BE2C (cell line): ENCODE results near the gene CYP19A1.
"Not testable (repeated sequence)": the region's sequence is repeated elsewhere in the genome, so short reads cannot be mapped to it uniquely, and the experiment has no call there.

Experiments used
- DNase-seq: peaks from one replicate; pipeline ENCODE4 v3.0.0-alpha.2; 2020
- H3K27me3 ChIP-seq: fragments of 250-450 bp; sonication (Bioruptor Pico); 2 replicates; pipeline ENCODE4 v1.5.1; 2020; ENCODE audit warnings: mild to moderate bottlenecking
- H3K36me3 ChIP-seq: fragments of 250-450 bp; sonication (Bioruptor Pico); 2 replicates; pipeline ENCODE4 v1.5.1; 2020; ENCODE audit warnings: mild to moderate bottlenecking
- H3K4me1 ChIP-seq: fragments of 250-450 bp; sonication (Bioruptor Pico); 2 replicates; pipeline ENCODE4 v1.5.1; 2020
- H3K4me3 ChIP-seq: 2 replicates; pipeline ENCODE4 v1.5.1; 2011; ENCODE audit warnings: low read depth, low read length
- H3K9me3 ChIP-seq: fragments of 250-450 bp; sonication (Bioruptor Pico); 2 replicates; pipeline ENCODE4 v1.5.1; 2020
- TF ChIP-seq, protein P1 (sequence below): IDR thresholded peaks from 2 replicates; pipeline ENCODE4 v1.5.1; 2012; ENCODE audit warnings: mild to moderate bottlenecking, low read depth, low read length

Gene CYP19A1

DNA sequence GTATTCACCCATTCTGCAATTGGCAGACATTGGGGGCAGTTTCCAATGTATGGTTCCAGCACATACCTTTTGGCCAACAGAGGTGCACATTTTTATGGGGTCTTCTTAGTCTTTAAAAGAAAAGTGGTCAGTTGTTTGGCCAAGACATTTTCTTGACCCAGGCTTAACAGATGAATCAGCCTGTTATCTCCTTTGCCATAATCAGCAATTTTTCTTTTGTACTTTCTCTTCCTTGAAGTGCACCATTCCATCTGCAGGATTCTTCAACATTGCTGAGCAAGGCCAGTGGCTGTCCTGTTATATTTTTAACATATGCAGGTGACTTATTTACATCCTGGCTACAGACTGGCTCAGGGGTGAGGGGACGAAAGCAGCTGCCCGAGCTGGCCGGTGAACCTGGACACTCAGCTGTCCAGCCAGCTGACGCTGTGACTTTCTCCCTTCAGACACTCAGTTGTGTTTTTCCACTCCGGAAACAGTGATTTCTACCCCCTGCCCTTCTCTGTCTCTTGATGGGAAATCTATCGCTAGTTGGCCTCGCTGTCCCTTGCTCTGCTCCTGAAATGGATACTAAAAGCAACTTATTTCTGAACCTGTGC is 147.2 kb downstream of the CYP19A1 start:
- peaks cover 22% of the 10 kb centered on the region for H3K27me3 ChIP-seq
- no peak overlapping the region for H3K4me3 ChIP-seq
- no peaks in the 10 kb centered on the region for H3K36me3 ChIP-seq
- DNase-seq: no peak
- no peaks in the 10 kb centered on the region for H3K4me1 ChIP-seq
- H3K9me3 ChIP-seq: no peaks in the 10 kb centered on the region; the same call in 1 of the 2 replicates
- TF ChIP-seq, protein P1, sequence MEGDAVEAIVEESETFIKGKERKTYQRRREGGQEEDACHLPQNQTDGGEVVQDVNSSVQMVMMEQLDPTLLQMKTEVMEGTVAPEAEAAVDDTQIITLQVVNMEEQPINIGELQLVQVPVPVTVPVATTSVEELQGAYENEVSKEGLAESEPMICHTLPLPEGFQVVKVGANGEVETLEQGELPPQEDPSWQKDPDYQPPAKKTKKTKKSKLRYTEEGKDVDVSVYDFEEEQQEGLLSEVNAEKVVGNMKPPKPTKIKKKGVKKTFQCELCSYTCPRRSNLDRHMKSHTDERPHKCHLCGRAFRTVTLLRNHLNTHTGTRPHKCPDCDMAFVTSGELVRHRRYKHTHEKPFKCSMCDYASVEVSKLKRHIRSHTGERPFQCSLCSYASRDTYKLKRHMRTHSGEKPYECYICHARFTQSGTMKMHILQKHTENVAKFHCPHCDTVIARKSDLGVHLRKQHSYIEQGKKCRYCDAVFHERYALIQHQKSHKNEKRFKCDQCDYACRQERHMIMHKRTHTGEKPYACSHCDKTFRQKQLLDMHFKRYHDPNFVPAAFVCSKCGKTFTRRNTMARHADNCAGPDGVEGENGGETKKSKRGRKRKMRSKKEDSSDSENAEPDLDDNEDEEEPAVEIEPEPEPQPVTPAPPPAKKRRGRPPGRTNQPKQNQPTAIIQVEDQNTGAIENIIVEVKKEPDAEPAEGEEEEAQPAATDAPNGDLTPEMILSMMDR: no peak

DNA sequence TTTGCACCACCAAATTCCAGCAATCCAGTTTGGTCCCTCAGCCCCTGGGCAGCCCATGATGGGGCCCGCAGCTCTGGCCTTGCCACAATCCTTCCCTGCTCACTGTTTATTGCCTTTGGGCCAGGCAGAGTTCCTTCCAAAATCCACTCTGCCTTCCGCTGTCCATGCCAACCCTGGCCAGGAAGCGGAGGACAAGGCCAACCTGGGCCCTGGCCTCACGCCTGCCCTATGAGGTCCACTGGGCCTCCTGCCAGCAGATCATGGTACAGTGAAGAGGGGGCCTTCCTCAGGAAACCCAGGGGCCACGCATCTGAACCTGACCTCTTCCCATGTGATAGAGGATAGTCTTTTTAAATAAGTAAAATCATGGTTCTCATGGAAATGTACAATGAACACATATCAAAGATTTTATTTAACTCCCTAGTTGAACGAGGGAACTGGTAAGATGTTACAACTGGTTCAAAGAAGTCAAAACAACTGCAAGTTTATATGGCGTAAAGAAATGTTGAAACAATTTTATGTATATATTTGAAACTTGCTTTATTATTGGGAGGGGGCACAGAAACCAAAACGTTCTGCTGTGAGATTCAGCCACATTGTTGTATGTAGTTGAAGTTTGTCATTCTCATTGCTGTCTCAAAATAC is 147.8 kb downstream of the CYP19A1 start:
- H3K27me3 ChIP-seq: peaks cover 22% of the 10 kb centered on the region
- no peak for DNase-seq
- no peak overlapping the region for H3K4me3 ChIP-seq
- TF ChIP-seq, protein P1: no peak
- no peaks in the 10 kb centered on the region for H3K4me1 ChIP-seq
- no peaks in the 10 kb centered on the region; the same call in 1 of the 2 replicates for H3K9me3 ChIP-seq
- no peaks in the 10 kb centered on the region for H3K36me3 ChIP-seq

DNA sequence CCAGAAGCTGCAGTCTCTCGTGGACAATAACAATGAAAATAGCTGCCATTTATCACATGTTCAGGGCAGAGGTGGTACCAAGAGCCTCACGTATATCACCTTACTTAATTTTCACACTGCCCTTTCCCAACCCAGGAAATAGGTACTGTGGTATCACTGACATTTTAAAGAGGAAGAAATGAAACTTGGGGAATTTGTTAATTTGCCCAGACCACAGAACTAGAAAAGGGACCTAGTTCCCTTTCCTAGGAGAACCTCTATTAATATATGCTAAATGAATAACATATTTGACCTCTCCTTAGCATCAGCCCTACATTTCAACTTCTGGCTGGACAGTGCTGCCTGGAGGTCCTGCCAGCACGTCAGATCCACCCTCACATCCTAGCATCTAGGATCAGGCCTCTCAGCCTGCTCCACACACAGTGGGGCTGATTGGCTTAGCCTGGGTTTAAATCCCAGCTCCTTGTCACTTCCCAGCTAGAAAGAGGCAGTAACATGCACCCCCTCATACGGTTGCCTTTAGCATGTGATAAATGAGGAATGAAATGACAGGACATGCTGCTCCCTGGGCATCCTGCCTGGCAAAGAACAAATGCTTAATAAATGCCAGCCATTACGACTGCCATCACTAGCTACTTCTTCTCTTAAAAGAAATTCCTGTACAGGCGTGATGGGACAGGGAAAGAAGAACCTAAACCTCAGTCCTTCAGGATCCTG is 148.6 kb downstream of the CYP19A1 start:
- Histone ChIP-seq H3K9me3 (no peaks in the 10 kb centered on the region; the same call in 1 of the 2 replicates), H3K36me3 (no peaks in the 10 kb centered on the region), H3K4me1 (no peaks in the 10 kb centered on the region), H3K27me3 (peaks cover 19% of the 10 kb centered on the region), H3K4me3 (no peak overlapping the region)
- no peak for DNase-seq
- TF ChIP-seq, protein P1: no peak

DNA sequence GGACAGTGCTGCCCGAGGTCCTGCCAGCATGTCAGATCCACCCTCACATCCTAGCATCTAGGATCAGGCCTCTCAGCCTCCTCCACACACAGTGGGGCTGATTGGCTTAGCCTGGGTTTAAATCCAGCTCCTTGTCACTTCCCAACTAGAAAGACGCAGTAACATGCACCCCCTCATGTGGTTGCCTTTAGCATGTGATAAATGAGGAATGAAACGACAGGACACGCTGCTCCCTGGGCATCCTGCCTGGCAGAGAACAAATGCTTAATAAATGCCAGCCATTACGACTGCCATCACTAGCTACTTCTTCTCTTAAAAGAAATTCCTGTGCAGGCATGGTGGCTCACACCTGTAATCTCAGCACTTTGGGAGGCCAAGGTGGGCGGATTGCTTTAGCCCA is 149.6 kb downstream of the CYP19A1 start:
- H3K27me3 ChIP-seq, H3K4me3 ChIP-seq, DNase-seq, H3K36me3 ChIP-seq, H3K4me1 ChIP-seq, H3K9me3 ChIP-seq: not testable (repeated sequence)

DNA sequence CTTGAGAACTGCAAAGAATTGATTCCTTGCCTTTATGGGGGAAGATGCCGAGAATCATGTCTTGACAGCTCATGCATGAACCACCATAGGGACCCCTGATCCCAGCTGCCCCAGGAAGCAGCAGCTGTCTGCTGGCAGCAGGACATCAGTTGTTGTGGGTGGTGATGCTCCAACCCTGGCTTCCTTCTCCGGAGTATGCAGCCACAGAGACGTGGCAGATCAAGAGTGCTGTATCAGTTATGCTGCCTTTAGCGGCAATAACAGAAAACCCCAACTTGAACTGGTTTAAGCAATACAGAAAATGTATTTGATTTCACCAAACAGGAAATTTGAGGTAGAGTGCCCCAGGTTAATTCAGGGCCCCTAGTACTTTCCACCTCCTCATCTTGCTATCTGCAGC is 151.5 kb downstream of the CYP19A1 start:
- Histone ChIP-seq H3K36me3 (no peaks in the 10 kb centered on the region), H3K4me3 (no peak overlapping the region), H3K27me3 (no peaks in the 10 kb centered on the region), H3K9me3 (no peaks in the 10 kb centered on the region; the same call in 1 of the 2 replicates), H3K4me1 (no peaks in the 10 kb centered on the region)
- DNase-seq: no peak
- TF ChIP-seq, protein P1: no peak

DNA sequence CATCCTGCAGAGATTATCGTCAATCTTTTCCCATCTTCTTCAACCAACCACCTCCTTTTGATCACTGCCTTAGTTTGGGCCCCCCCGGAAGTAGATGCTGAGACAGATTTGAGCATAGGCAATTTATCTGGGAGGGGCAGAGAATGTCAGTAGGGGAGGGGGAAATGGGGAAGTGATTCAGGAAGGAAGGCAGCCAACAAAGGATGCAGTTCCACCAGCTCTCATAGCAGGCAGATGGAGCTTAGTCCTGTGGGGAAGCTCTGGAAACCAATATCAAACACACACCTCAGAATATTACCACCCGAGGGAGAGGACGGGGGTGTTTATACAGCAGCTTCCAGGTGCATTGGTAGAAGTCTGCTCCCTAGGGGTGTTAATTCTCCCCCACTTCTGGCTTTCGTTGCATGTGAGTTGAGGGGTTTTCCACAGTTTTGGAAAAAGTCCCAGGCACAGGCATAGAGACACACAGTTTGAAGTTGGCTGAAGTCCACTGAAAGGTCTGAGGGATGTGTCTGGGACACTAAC is 152.2 kb downstream of the CYP19A1 start:
- DNase-seq: no peak
- Histone ChIP-seq H3K4me1 (no peaks in the 10 kb centered on the region), H3K4me3 (no peak overlapping the region), H3K9me3 (no peaks in the 10 kb centered on the region; the same call in 1 of the 2 replicates), H3K27me3 (no peaks in the 10 kb centered on the region), H3K36me3 (no peaks in the 10 kb centered on the region)
- TF ChIP-seq, protein P1: no peak
